GM13976 (cell line): Measurements from ENCODE around the gene RAD17.
"Not testable (repeated sequence)": the region's sequence is repeated elsewhere in the genome, so short reads cannot be mapped to it uniquely, and the experiment has no call there.

Source experiments
- DNase-seq: peaks from one replicate; pipeline ENCODE4 v3.0.0; 2012; ENCODE audit warnings: low spot score
- CTCF ChIP-seq: IDR thresholded peaks from 2 replicates; pipeline ENCODE4 v1.5.1; 2012; ENCODE audit warnings: borderline replicate concordance, mild to moderate bottlenecking; ENCODE audit not compliant: insufficient read depth; ENCODE audit errors: extremely low read depth, missing control alignments, control extremely low read depth
- in situ Hi-C: fragments of 300-500 bp; cut with MboI; formaldehyde crosslinking; loops from one replicate; pipeline ENCODE4 v1.12.0; 2022; ENCODE audit warnings: low sequenced_read_pairs, mixed read lengths, inconsistent platforms; ENCODE audit not compliant: unreplicated experiment

The RAD17 gene

GRCh38 chr5:69369340-69370121, at the start of gene RAD17, which contains the start of the genes AK6 and TAF9:
RAD17 (plus strand) TSS chr5:69369818; CDS start chr5:69372209, 2,391 bp downstream.
AK6 (minus strand) TSS chr5:69369520; CDS start chr5:69369490, 30 bp downstream.
TAF9 (minus strand) TSS chr5:69369520; CDS start chr5:69365737, 3,783 bp downstream.
- in situ Hi-C loops: loop anchor here (25.0 kb wide), 1 partner anchor 282 kb away; the partner anchor contains the start of gene SLC30A5
- TF ChIP-seq CTCF: no peak
- peak; percentile 91 for DNase-seq

GRCh38 chr5:69326365-69326764, 43.3 kb upstream of the RAD17 start:
- in situ Hi-C loops: no loop called here
- TF ChIP-seq CTCF: no peak
- no peak for DNase-seq

- no peak for TF ChIP-seq CTCF
- no peak for DNase-seq
- in situ Hi-C loops: no loop called here
These were observed 39.6 kb upstream of the RAD17 start for GRCh38 chr5:69329905-69330489.

- in situ Hi-C loops: no loop called here
- peak; percentile 39 for DNase-seq
- no peak for TF ChIP-seq CTCF
These were observed 37.8 kb upstream of the RAD17 start for GRCh38 chr5:69331528-69332445.

GRCh38 chr5:69333668-69334315, 35.8 kb upstream of the RAD17 start:
- DNase-seq, in situ Hi-C loops: not testable (repeated sequence)

- in situ Hi-C loops: no loop called here
- DNase-seq: peak; percentile 80
- peak; percentile 89 for TF ChIP-seq CTCF
These were observed 34.8 kb upstream of the RAD17 start for GRCh38 chr5:69334793-69335268.
